Placental pericyte (primary cell): ENCODE data around the gene USP53. TPM values are rescaled to one million over a fixed set of nuclear protein-coding genes. Genes with fewer than 3 reads are reported as not detected.

ENCODE experiments used
- total RNA-seq: library from RNA; depleted of rRNA; stranded (reverse); fragments of >200 nt; gene quantifications from 2 replicates; pipeline ENCODE4 v1.2.3, GENCODE V29; 2012

The USP53 gene
- total RNA-seq = 61.1 and 73.1 TPM in 2 replicates

GRCh38 chr4:119212234-119212963 lies at the start of gene USP53:
Gene USP53 (plus strand): TSS chr4:119212713. CDS start chr4:119239760, 27,047 bp downstream.

GRCh38 chr4:119321921-119322687 lies 109.6 kb downstream of the USP53 start, which contains the start of gene FABP2:
Gene FABP2 (minus strand): TSS chr4:119322138. CDS start chr4:119322102, 36 bp downstream.

Other genes starting within 250 kb of the USP53 start
- 0.29 and 0.66 TPM in 2 replicates for gene MYOZ2, start 76.9 kb upstream of the USP53 start, total RNA-seq
- not detected in 2 replicates for gene FABP2, start 109.4 kb downstream of the USP53 start, total RNA-seq